ENCODE results near the gene ITGB6.

The ITGB6 gene

DNA sequence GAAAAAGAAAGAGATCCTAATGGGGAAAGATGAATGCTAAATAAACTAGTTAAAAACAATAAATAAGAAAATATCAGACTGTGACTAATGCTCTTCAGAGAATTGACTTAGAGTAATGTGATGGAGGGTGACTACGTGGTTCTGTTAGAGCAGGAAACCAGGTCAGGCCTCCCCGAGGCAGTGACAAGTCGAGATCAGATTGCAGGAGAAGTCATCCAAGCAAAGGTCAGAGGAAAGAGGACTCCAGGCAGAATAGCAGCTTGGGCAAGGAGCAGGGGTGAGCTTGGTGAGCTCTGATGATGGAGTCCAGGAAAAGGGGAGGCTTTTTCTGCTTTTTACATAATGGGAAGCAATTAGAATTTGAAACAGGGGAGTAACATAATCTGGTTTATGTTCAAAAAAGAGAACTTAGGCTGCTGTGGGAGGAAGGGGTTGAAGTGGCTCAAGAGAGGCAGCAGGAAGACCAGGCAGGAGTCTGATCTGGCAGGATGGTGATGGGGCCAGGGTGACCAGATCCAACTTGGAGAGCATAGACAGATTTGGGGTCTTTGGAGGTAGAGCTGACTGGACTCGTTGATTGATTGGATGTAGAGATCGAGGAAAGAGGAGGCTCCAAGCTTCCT, 27.3 kb upstream of the ITGB6 start:
- H3K9me3 Mint-ChIP-seq = no peaks in the 10 kb centered on the region
- no peak overlapping the region for H3K4me3 Mint-ChIP-seq
- no peak overlapping the region for H3K27ac Mint-ChIP-seq
- no peaks in the 10 kb centered on the region for H3K27me3 Mint-ChIP-seq
- no peaks in the 10 kb centered on the region for H3K36me3 Mint-ChIP-seq (ENCODE audit: low read depth)
- intact Hi-C loops (cut with micrococcal nuclease) = no loop called here
- peaks cover 8% of the 10 kb centered on the region for H3K4me1 Mint-ChIP-seq (ENCODE audit: low read depth)

- Mint-ChIP-seq H3K27ac (no peak overlapping the region), H3K4me3 (no peak overlapping the region), H3K4me1 (ENCODE audit: low read depth) (peaks cover 8% of the 10 kb centered on the region), H3K36me3 (ENCODE audit: low read depth) (no peaks in the 10 kb centered on the region), H3K27me3 (no peaks in the 10 kb centered on the region), H3K9me3 (no peaks in the 10 kb centered on the region)
- intact Hi-C loops (cut with micrococcal nuclease) = no loop called here
These were observed 26.3 kb upstream of the ITGB6 start for GRCh38 chr2:160226367-160226766.

DNA sequence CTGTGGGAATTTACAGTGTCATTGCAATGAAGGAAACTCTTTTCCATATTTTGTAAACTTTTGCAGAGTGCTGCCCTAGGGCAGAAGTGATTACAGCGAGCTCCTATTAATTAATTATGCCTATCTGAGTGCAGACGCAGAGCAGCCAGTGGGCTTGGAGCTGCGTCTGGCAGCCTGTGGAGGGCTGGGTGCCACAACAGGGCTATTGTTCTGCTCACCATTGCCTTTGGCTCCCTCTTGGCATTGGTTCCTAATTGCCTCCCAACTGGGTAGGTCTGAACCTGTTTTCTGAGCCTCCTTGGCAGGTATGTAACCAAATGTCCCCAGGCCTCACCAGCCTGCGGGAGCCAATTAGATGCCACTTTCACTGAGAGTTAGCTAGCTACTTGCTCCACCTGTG, 25.6 kb upstream of the ITGB6 start:
- no peaks in the 10 kb centered on the region for H3K9me3 Mint-ChIP-seq
- intact Hi-C loops (cut with micrococcal nuclease) = no loop called here
- H3K4me1 Mint-ChIP-seq (ENCODE audit: low read depth) = peaks cover 12% of the 10 kb centered on the region
- H3K27ac Mint-ChIP-seq = no peak overlapping the region
- H3K36me3 Mint-ChIP-seq (ENCODE audit: low read depth) = no peaks in the 10 kb centered on the region
- H3K27me3 Mint-ChIP-seq = peaks cover 2% of the 10 kb centered on the region
- H3K4me3 Mint-ChIP-seq = no peak overlapping the region

DNA sequence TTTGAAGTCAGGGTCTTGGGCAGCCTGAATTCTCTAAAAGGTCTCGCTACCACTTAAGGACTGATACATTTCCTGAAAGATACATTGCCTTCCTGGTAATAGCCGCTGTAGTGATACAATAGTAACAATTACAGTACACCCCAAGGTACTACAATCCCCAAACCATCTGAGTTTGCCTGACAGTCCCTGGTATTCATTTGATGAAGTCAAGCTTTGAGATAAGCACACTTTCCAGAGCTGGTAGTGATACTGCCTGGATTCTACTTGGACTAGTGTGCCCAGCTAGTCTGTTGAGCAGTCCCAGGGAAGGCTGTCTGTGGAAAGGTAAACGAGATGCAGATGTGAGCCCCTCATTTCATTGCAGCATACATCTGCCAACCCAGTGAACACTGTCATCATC, 24.4 kb upstream of the ITGB6 start:
- Mint-ChIP-seq H3K27ac (no peak overlapping the region), H3K36me3 (ENCODE audit: low read depth) (no peaks in the 10 kb centered on the region), H3K9me3 (no peaks in the 10 kb centered on the region), H3K4me3 (no peak overlapping the region), H3K4me1 (ENCODE audit: low read depth) (peaks cover 15% of the 10 kb centered on the region), H3K27me3 (peaks cover 2% of the 10 kb centered on the region)
- intact Hi-C loops (cut with micrococcal nuclease) = no loop called here

- Mint-ChIP-seq H3K9me3 (no peaks in the 10 kb centered on the region), H3K36me3 (ENCODE audit: low read depth) (no peaks in the 10 kb centered on the region), H3K4me3 (no peak overlapping the region), H3K27ac (no peak overlapping the region), H3K27me3 (peaks cover 2% of the 10 kb centered on the region), H3K4me1 (ENCODE audit: low read depth) (peaks cover 15% of the 10 kb centered on the region)
- intact Hi-C loops (cut with micrococcal nuclease) = no loop called here
These were observed 24.0 kb upstream of the ITGB6 start for GRCh38 chr2:160224060-160224459.

- peaks cover 2% of the 10 kb centered on the region for H3K27me3 Mint-ChIP-seq
- intact Hi-C loops (cut with micrococcal nuclease) = no loop called here
- no peaks in the 10 kb centered on the region for H3K9me3 Mint-ChIP-seq
- H3K4me3 Mint-ChIP-seq = no peak overlapping the region
- H3K27ac Mint-ChIP-seq = no peak overlapping the region
- H3K4me1 Mint-ChIP-seq (ENCODE audit: low read depth) = peaks cover 15% of the 10 kb centered on the region
- no peaks in the 10 kb centered on the region for H3K36me3 Mint-ChIP-seq (ENCODE audit: low read depth)
These were observed 23.5 kb upstream of the ITGB6 start for GRCh38 chr2:160223560-160223959.

- Mint-ChIP-seq H3K4me1 (ENCODE audit: low read depth) (peaks cover 13% of the 10 kb centered on the region), H3K9me3 (no peaks in the 10 kb centered on the region), H3K4me3 (no peak overlapping the region)
These were observed 22.6 kb upstream of the ITGB6 start for GRCh38 chr2:160222546-160223283.

GRCh38 chr2:160221391-160222276, 21.6 kb upstream of the ITGB6 start:
- Mint-ChIP-seq H3K4me1 (ENCODE audit: low read depth) (peaks cover 7% of the 10 kb centered on the region), H3K9me3 (no peaks in the 10 kb centered on the region), H3K36me3 (ENCODE audit: low read depth) (no peaks in the 10 kb centered on the region), H3K27ac (no peak overlapping the region), H3K4me3 (no peak overlapping the region), H3K27me3 (peaks cover 2% of the 10 kb centered on the region)
- intact Hi-C loops (cut with micrococcal nuclease) = no loop called here

More at GRCh38 chr2:160222546-160223283, 22.6 kb upstream of the ITGB6 start:
- Mint-ChIP-seq H3K27ac (no peak overlapping the region), H3K27me3 (peaks cover 2% of the 10 kb centered on the region), H3K36me3 (ENCODE audit: low read depth) (no peaks in the 10 kb centered on the region)
- intact Hi-C loops (cut with micrococcal nuclease) = no loop called here

- H3K9me3 Mint-ChIP-seq = no peaks in the 10 kb centered on the region
- no peak overlapping the region for H3K4me3 Mint-ChIP-seq
- peaks cover 7% of the 10 kb centered on the region for H3K4me1 Mint-ChIP-seq (ENCODE audit: low read depth)
- H3K36me3 Mint-ChIP-seq (ENCODE audit: low read depth) = no peaks in the 10 kb centered on the region
- H3K27ac Mint-ChIP-seq = no peak overlapping the region
- intact Hi-C loops (cut with micrococcal nuclease) = no loop called here
- peaks cover 5% of the 10 kb centered on the region for H3K27me3 Mint-ChIP-seq
These were observed 20.5 kb upstream of the ITGB6 start for GRCh38 chr2:160220545-160221009.

GRCh38 chr2:160220026-160220425, 20.0 kb upstream of the ITGB6 start:
- Mint-ChIP-seq H3K27me3 (peaks cover 5% of the 10 kb centered on the region), H3K4me1 (ENCODE audit: low read depth) (peaks cover 7% of the 10 kb centered on the region), H3K9me3 (no peaks in the 10 kb centered on the region), H3K27ac (no peak overlapping the region), H3K36me3 (ENCODE audit: low read depth) (no peaks in the 10 kb centered on the region), H3K4me3 (no peak overlapping the region)
- intact Hi-C loops (cut with micrococcal nuclease) = no loop called here

DNA sequence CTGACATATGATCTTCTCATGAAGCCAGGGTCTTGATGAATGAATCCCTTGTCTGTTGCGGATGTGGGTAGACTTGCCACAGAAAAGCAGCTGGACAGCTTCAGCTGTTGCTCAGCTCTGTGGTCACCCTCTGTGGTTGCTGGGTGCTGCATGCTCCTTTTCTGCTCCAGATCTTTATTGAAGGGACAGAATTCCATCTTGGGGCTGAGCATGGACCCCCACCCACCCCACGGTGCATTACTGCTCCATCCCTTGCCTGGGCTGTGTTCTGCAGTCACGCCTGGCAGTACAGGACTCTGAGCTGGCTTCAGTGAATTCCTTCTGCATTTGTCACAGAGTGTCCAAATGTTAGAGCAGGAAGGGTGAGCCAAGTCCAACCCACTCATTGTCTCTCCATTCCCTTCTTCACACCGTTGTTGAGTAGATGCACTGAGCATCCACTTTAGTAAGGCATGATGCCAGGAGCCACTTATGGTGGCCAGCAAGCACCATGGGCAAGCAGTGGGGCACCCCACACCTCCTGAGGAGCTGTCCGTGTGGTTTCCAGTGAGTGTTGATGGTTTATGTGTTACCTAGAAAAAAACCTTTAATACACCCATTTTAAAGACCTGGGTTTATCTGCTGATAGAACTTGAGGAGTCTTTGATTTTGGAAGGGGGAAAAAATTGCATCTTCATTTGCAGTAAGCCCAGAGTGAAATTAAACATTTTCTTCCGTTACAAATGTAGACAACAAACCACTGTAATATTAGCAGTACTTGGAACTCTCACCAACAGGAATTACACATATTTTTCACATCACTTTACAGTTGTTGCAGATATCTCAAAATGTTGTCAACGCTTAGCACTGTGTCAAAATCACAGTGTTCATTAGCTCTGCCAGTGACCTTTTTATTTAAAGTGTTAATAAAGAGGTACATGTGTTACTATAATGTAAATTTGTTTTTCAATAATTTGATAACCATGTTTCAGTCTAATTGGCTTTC, 14.7 kb upstream of the ITGB6 start:
- no peak overlapping the region for H3K4me3 Mint-ChIP-seq
- peaks cover 11% of the 10 kb centered on the region for H3K4me1 Mint-ChIP-seq (ENCODE audit: low read depth)
- H3K9me3 Mint-ChIP-seq = no peaks in the 10 kb centered on the region
- H3K27me3 Mint-ChIP-seq = peaks cover 9% of the 10 kb centered on the region
- intact Hi-C loops (cut with micrococcal nuclease) = no loop called here
- H3K36me3 Mint-ChIP-seq (ENCODE audit: low read depth) = no peaks in the 10 kb centered on the region
- H3K27ac Mint-ChIP-seq = no peak overlapping the region

DNA sequence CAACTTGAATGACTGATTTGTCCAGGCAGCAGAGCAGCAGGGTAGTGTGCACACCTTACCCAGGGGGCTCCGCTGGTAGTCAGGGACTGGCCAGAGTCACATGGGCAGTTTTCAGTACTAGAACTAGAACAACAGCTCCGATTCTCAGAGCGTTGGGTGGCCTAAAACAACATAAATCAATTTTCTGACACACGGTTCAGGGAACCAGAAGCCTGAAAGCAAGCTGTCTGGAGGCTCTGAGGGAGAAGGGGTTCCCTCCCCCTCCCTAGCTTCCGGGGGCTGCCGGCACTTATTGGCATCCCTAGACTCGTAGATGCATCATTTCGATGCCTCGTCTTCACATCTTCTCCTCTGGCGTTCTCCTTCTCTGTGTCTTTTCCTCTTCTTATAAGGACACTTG, 13.4 kb upstream of the ITGB6 start:
- intact Hi-C loops (cut with micrococcal nuclease) = no loop called here
- H3K27ac Mint-ChIP-seq = no peak overlapping the region
- H3K9me3 Mint-ChIP-seq = no peaks in the 10 kb centered on the region
- peaks cover 24% of the 10 kb centered on the region for H3K4me1 Mint-ChIP-seq (ENCODE audit: low read depth)
- H3K36me3 Mint-ChIP-seq (ENCODE audit: low read depth) = no peaks in the 10 kb centered on the region
- peaks cover 9% of the 10 kb centered on the region for H3K27me3 Mint-ChIP-seq
- no peak overlapping the region for H3K4me3 Mint-ChIP-seq

DNA sequence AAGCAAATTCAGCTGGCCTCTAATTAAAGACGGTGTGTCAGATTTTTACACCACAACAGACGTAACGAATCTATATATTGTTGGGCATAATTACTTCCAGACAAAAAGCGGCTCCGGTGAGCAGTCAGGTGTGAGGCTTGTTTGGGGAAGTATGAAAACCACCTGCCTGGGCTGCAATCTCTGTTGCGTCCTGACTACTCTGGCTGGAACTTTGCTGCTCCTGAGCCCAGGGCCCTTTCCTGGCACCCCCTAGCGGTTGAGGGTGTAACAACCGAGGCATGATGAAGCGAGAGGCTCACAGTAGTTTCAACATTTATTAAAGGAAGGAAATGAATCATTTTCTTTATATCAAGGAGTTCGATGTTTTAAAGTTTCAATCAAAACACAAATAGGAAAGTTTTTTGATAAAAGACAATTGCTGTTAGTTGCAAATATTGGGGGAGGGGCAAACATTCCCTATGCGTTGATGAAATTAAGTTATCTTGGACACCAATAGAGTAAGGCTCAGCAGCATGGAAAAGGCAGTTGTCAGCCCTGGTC, 10.6 kb upstream of the ITGB6 start:
- peaks cover 43% of the 10 kb centered on the region for H3K4me1 Mint-ChIP-seq (ENCODE audit: low read depth)
- intact Hi-C loops (cut with micrococcal nuclease) = no loop called here
- H3K9me3 Mint-ChIP-seq = no peaks in the 10 kb centered on the region
- H3K27ac Mint-ChIP-seq = no peak overlapping the region
- peaks cover 6% of the 10 kb centered on the region for H3K27me3 Mint-ChIP-seq
- H3K36me3 Mint-ChIP-seq (ENCODE audit: low read depth) = no peaks in the 10 kb centered on the region
- no peak overlapping the region for H3K4me3 Mint-ChIP-seq

All from dendritic cell treated with granulocyte-macrophage colony-stimulating factor and Interleukin-4, amounts not matched to agents 40 ng/mL and 50 ng/mL, for 4 days (primary cell).